NCI-H774 (cell line): Measurements from ENCODE around the gene AKNA.

Experiments used
- DNase-seq: peaks from one replicate; lab custom pipeline; 2025; lab: John Stamatoyannopoulos, UW

AKNA gene

DNA sequence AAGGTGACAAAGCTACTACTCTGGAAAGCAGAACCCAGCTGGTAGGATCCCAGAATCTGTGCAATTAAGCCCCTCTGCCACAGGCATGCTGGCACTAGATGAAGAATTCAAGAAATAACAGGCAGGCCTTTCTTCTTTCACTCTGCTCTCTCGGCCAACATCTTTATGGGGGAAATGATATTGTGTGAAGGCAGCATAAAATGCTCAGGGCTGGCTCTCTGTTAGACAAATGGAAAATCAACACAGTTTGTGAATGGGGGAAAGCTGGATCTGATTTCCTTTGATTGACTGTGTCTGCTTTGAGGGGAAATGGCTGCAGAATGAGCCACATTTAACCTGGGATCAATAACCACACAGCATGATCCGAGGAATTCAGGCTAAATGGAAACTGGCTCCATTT, 29.1 kb upstream of the AKNA start:
- no peak for DNase-seq

DNA sequence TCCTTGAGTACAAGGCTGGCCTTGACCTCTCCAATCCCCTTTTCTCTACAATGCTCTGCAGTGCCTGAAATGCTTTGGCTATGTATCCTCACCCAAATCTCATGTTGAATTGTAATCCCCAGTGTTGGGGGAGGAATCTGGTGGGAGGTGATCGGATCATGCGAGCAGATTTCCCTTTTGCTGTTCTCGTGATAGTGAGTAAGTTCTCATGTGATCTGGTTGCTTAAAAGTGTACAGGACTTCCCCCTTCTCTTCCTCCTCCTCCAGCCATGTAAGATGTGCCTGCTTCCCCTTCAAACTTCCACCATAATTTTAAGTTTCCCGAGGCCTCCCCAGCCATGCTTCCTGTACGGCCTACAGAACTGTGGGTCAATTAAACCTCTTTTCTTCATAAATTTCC, 28.5 kb upstream of the AKNA start:
- DNase-seq = no peak

DNA sequence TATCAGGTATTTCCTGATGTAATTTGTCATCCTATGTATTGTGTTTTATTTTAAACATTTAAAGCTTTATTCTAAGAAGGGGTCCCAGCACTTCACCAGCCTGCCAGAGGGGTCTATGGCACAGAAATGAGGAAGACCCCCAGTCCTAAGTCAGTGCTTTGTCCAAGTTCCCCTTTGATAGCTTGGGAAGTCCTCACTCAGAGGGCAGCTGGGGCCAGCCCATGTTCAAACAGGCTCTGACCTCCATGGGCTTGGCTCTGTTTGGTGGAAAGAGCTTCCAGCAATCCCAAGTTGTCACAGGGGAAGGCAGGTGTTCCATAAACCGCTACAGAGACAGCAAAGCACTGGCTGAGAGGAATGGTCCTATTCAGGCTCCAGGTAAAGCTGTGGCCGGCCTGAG, 26.6 kb upstream of the AKNA start:
- no peak for DNase-seq

DNA sequence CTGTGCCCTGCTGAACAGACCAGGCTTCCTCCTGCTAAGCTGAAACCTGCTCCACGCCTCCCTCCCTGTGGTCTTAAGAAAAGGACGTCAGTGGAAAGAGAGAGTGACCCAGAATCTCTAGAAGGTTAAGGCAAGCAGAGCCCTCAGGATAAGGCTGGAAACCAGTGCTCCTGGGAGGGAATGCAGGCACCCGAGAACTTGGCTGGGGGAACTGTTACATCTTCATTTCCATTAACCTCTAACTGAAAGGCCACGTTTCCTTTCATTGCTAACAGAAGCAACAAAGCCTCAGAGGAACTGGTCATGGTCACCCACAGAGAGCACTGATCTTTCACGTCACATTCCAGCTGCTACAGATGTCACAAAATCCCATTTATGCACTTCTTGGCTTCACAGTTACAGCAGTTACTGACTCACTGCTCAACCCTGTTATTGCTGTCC, 26.1 kb upstream of the AKNA start:
- DNase-seq = no peak

DNA sequence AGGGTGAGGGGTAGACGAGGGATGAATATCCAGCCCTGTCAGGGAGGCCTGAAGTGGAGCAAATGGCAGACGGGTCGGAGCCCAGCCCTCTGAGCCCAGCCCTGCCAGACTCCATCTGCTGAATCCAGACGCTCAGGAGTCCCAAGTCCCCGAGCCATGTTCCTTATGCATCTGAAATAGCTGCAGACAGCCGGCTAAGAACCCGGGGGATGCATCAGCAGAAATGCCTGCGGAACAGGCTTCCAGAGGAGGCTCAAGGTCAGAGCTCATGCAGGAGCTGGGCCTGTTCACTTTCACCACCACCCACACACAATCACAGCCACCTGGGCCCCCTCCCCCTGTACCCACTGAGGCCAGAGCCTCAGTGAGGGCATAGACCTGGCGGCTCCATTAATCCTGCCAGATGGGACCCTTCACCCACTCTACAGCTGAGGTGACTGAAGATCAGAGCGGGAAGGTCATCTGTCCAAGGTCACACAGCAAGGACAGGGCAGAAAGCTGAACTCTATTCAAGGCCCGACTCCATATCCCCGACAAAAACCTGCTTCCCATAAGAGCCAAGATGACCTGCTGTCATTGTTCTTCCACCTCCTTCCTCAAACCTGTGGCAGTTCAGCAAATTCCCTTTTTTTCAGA, 24.4 kb upstream of the AKNA start:
- no peak for DNase-seq

DNA sequence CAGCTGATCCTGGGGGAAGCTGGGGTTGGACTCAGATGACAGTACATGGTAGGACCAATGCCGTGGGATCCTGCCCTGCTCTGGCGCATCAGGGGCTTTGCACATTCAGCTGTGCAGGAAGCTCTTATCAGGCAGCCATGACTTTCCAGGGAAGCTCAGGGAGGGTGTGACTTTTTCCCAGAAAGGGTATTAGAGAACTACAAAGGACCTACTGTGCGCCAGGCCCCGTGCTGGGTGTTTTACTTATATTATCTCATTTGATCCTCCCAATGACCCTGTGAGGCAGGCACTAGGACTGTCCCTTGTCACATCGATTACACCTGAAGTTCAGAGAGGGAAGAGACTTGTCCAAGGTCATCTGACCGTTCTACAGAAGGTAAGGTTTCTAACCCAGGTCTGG, 23.7 kb upstream of the AKNA start:
- no peak for DNase-seq

DNA sequence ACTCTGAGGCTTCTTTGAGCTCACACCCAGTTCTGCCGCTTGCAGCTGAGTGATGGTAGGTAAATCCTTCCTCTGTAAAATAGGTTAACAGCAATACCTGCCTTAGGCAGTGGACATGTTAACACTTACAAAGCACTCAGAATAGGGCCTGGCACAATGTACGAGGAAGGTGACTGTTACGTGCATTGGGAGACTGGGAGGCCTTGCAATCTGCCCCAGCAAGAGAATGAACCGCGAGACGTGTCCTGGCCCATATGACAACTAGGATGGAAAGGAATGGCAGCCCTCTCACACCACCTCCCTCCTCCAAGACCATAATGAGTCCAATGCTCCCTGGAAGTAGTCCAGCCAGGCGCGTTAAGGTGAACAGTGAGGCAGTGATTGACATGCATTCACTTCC, 23.1 kb upstream of the AKNA start:
- DNase-seq = no peak

DNA sequence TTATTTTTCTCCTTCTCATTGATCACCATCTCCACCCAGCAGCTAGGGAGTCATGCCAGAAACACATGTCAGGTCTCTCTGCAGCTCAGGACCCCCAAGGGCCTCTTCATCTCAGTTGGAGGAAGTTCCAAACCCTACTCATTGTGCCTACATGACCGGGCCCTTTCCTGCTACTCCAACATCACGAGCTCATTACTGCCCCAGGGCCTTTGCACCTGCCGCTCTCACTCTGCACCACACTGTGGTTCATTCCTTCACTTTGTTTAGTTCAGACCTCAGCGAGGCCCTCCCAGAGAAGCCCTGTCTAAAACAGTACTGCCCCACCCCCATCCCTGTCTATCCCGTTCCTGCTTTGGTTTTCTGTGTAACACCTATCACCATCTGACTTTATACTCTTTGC, 22.1 kb upstream of the AKNA start:
- DNase-seq = no peak

DNA sequence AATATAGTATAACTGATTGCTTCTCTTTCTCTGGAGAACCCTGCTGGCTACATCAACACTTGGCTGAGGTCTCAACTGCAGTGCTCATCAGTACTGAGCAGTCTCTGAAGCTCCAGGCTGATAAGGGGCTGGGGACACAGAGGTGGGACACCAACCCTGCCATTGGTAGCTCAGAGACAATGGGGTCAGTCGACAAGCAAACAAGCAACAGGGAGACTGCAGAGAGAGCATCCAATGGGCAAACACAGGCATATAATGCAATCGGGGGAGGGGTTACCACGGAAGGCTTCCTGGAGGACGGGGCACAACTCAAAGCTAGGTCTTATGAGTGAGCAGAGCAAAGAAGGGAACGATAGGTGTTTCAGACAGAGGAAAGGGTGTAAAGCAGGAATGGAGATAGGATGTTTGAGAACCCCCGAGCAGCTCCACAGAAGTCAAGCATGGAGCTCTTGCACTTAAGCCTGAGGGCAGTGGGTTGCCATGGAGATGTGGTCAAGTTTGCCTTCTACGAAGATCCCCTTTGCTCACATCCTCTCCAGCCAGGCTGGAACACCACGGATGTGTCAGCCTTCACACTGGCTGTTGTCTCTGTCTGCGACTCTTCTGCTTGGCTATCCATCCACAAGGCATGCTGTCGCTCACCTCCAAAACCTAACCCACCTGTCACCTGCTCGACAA, 21.5 kb upstream of the AKNA start:
- DNase-seq = no peak

DNA sequence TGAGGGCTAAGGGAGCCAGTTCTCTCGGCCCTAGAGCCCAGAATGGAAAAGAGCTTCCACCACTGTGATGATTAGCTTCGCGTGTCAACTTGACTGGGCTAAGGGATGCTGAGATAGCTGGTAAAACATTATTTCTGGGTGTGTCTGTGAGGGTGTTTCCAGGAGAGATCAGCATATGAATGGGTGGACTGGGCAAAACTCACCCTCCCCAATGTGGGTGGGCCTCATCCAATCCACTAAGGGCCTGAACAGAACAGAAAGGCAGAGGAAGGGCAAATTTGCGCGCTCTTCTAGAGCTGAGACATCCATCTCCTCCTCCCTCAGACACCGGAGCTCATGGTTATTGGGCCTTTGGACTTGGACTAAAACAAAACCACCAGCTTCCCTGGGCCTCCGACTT, 20.9 kb upstream of the AKNA start:
- no peak for DNase-seq

DNA sequence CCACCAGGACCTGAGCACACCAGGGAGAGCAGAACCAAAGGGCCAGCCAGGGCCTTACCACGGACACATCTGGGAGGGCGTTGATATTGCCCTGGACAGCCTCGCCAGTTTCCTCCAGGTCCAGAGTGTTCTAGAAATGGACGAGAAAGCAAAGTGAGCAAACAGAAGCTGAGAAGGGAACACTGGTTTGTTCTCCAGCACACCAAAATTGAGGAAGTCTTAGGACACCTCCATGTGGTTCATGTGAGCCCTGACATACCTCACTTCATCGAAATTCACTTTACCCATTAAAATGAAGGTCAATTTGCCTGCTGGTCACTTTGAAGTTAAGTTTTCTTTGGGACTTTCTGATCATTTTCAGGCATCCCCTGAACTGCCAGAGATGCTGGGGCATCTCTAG, 20.1 kb upstream of the AKNA start:
- no peak for DNase-seq

DNA sequence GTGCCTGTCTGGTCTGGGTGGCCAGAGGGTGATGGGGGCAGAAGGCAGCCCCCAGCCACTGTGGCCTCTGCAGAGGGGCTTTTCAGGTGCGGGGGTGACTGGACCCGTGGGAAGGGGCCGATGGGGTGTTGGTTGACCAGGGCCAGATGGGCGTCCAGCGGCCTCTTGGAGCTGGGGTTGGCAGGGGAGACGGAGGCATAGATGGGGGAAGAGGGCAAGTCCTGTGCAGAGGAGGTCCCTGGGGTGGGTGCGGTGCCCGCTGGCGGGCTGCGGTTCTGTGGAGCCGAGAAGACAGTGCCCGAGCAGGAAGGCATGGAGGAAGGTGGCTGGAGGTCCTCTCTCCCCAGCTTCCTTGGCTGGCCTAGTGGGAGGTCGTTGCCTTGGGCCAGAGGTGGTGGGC, 18.7 kb upstream of the AKNA start:
- DNase-seq = no peak

DNA sequence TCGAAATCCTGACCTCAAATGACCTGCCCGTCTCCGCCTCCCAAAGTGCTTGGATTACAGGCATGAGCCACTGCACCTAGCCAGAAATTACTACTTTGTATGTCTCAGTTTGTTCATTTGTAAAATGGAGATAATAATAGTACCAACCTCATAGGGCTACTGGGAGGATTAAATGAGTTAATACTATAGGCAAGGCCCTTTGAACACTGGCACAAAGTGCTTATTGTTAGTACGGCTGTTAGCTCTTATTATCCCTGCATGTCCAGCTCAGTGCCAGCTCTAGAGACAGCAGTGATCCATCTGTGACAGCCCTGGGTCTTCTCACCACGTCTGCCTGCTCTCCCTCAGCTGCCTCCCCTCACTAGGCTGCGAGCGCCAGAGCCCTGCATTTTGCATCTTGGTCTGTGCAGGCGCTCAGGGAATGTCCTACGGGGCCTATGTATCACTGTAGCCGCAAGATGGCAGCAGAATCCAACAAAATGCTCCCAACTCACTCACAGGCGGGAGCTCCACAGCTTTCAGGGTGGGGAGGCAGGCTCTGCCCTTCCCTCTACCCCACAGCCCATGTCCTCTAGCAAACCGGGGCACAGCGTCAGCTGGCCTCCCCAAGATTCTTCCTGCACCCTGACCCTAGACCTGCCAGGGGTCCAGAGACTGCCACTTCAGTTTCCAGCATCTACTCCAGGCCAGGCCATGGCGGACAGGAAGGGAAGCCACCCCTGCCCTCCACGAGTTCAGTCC, 17.7 kb upstream of the AKNA start:
- DNase-seq = peak; percentile 34

DNA sequence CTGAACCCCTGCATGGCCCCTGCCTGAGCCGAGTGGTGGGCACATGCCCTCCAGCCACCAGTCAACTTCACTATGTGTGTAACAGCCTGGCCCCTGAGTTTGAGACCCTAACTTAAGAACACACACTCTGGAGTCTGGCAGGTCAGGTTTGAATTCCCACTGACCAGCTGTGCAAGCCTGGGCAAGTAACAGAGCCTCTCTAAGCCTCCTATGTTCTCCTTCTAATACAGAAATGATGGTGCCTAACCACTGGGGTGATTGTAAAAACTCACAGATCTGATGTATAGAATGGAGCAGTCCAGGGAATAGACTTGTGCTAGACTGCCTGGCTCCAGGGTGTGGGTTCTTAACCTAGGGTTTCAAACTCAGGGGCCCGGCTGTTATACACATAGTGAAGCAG, 16.7 kb upstream of the AKNA start:
- DNase-seq = no peak

DNA sequence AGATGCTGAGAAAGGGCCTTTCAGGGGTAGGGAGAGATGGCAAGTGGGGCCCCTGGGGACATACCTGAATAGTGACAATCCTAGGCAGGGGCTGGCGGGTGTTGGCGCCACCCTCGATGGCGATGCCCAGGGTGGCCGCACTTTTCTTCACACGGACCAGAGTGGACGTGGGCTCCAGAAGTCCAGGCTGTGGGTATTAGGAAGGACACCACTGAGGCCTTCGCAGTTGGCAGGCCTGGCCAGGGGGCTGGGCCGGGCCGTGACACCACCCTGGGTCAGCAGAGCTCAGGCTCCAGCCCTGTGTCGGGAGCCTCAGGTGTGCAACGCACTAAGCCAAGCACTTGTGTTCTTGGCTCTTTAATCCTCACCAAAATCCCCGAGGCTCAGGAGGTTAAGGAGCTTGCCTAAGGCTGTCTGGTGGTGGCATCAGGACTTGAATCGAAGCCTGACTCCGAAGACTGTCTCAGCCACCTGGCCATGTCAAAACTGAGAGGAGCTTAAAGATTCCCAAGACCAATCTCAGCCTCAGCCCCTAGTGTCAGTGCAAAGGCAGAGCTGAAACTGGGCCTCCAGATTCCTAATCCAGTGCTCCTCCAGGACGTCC, 15.5 kb upstream of the AKNA start:
- no peak for DNase-seq

DNA sequence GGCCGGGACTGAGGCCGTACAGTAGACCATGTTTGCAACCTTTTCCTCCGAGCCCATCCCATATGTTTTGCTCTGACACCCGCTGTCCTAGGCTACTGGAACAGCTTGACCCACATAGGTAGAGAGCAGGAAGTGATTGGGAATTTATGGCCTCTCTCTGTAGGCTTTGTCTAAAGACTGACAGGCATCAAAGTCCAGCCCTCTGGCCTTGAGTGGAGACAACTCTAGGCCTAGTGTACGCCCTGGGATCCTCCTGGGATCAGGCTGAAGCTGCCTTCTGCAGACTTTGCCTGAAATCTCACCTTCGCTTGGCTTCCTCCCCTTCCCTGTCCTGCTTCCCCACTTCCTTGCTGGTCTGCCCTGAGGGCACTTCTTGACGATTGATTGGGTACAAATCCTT, 13.6 kb upstream of the AKNA start:
- no peak for DNase-seq

DNA sequence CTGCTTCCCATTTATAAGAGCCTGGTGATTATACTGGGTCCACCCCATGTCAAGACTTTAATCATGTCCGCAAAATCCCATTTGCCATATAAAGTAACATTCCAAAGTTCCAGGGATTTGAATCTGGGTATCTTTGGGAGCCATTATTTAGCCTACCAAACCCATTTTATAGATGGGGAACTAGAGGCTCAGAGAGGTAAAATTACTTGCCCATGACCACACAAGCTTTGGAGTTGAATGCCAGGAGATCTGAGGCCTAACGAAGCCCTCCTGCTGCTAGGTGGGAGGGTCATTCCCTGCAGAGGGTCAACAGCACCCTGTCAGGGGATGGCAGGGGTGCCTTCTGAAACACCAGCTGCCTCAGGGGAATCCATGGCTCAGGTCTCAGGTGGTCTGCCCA, 13.0 kb upstream of the AKNA start:
- DNase-seq = no peak

DNA sequence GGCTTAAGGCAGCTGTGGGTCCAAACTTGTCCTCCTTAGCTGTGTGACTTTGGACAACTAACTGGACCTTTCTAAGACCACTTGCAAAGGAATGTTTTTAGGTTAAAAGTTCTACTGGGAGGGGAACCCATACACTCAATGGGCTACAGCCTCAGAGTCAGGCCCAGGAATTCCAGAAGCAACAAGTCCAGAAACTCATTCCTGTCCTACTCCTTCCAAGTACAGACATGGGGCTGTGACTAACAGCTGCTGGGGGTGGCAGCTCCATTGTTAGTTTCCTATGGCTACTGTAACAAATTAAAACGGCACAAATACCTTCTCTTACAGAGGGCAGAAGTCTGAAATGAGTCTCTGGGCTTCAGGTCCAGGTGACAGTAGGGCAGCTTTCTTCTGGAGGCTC, 12.4 kb upstream of the AKNA start:
- DNase-seq = no peak

DNA sequence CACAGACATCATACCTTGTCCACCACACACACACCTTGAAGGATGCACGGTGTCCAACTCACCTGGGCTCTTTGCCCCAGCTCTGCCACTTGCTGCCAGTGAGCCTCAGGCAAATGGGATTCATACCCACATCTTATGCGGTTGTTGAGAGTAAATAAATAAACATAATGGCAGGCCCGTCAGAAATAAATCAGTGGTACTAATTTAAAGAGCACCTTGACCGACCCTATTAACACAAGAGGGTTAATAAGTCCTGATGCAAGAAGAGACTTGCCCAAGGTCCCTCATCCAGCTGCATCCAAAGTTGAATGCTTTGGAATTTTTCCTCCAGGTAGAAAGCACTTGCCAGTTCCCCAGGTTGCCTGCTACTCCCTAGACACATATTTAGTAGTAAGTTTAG, 11.6 kb upstream of the AKNA start:
- no peak for DNase-seq

DNA sequence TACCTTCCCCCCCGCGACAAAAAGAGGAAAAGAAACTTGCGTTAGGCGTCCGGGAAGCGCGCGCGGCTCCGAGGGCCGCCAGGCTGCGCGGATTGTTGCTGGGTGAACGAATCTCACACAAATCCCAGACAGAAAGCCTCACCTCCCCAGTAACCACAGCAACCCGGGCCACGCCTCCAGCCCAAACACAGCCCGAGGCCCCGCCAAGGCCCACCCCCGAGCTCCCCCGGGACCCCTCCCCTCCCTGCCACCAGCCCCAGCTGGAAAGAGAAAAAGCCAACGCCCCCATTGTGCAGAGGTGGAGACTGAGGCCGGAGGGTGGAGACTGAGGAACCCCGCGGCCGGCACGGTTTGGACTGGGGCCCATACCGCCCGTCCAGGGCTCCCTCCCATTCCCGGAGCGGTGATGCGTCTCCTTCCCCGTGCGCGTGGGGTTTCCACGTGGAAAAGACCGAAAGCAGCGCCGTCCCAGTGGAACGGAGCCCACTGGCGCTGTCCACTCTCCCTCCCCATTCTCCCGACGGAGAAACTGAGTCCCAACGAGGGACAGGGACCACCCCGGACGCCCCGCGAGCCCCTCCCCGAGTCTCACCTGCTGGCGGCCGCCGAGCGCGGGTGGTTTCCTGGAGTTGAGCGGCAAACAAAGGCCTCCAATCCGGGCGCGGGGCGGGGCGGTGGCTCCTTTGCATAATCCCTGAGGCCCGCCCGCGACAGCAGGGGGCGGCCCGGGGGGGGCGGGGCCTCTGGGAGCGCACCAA, 10.2 kb upstream of the AKNA start:
- peak; percentile 92 for DNase-seq

DNA sequence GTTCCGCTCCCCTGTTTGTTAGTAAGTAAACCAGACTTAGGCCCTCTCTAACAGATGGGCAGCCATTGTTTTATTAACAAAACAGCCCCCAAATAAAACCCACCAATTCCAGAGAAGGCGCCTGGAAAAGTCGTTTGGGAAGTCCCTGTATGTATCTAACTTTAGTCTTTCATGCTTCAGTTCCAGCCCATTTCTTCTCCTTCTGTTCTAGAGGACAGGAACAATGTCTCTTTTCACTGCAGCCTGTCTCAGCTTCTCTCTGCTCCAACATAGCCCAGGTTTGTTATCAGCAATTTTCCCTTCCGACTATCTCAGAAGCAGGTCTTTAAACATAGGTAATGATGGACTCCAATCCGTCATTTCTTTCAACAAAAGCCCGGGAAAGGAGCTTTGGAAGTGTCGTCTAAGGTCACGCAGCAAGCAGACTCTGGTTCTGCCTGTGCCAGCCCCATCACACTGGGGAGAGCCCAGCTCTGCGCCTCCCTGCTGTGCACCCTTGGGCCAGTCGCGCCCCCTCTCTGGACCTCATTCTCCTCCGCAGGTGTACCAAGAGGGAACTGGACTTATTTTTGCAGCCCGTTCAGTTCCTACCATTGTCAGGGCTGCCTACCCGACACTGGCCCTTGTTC, 9.6 kb upstream of the AKNA start:
- no peak for DNase-seq
